Muscle of leg (tissue), 11 donors: ENCODE results near the gene MYRIP. TPM values are rescaled to one million over a fixed set of nuclear protein-coding genes. Genes with fewer than 3 reads are reported as not detected.
A peak's percentile ranks its signal among the peaks of the same experiment; 100 is the strongest.
"Not testable (repeated sequence)": the region's sequence is repeated elsewhere in the genome, so short reads cannot be mapped to it uniquely, and the experiment has no call there.

Source experiments
- DNase-seq: peaks from one replicate; pipeline ENCODE4 v3.0.0; 2013
- H3K27ac ChIP-seq: one replicate; pipeline ENCODE4 v1.5.1; 2013; ENCODE audit warnings: mild to moderate bottlenecking, low read length, control low read depth
- H3K27me3 ChIP-seq: one replicate; pipeline ENCODE4 v1.6.1; 2013; ENCODE audit warnings: low read length; ENCODE audit not compliant: control insufficient read depth, insufficient read depth
- H3K36me3 ChIP-seq: one replicate; pipeline ENCODE4 v1.6.1; 2013; ENCODE audit warnings: low read length; ENCODE audit not compliant: control insufficient read depth, insufficient read depth
- H3K4me1 ChIP-seq: one replicate; pipeline ENCODE4 v1.6.1; 2013; ENCODE audit warnings: low read length; ENCODE audit not compliant: control insufficient read depth, insufficient read depth
- H3K4me3 ChIP-seq: one replicate; pipeline ENCODE4 v1.5.1; 2013; ENCODE audit warnings: low read length, control low read depth
- H3K9me3 ChIP-seq: replicated peaks from 2 replicates; pipeline ENCODE4 v1.6.1; 2013; ENCODE audit warnings: low read depth, low read length; ENCODE audit not compliant: control insufficient read depth
- WGBS: methylation state at CpG from one replicate; pipeline ENCODE4 v1.1.5; 2013; ENCODE audit warnings: missing lambda C conversion rate; ENCODE audit not compliant: insufficient coverage; 5-methylcytosine and 5-hydroxymethylcytosine counted together
- polyA plus RNA-seq, 8 donors: library from polyadenylated mRNA; unstranded; fragments of 120-200 nt; gene quantifications; one replicate each; pipeline versions ENCODE4 v1.2.1 to v1.2.3, GENCODE V29; 2013; ENCODE audit warnings: inconsistent platforms in 1 of 8, low replicate concordance in 1 of 8; ENCODE audit not compliant: insufficient read length in 8 of 8, insufficient read depth in 1 of 8
- total RNA-seq: library from RNA; stranded (reverse); fragments of 120-200 nt; gene quantifications from one replicate; pipeline ENCODE4 v1.2.4, GENCODE V29; 2013

Gene MYRIP
- total and polyA plus RNA-seq, 9 donors, result 0.43 to 1.3 (median 0.75) TPM

- WGBS, result 71% methylated on average over 2 of the region's 2 CpGs
- no peaks in the 10 kb centered on the region for H3K36me3 ChIP-seq
- H3K4me1 ChIP-seq, result no peaks in the 10 kb centered on the region
- no peaks in the 10 kb centered on the region for H3K27me3 ChIP-seq
- no peaks in the 10 kb centered on the region for H3K9me3 ChIP-seq
- no peak overlapping the region for H3K27ac ChIP-seq
- no peak for DNase-seq
- H3K4me3 ChIP-seq, result no peak overlapping the region
These were observed 209.0 kb downstream of the MYRIP start for GRCh38 chr3:40018369-40018768.

- Histone ChIP-seq H3K36me3 (no peaks in the 10 kb centered on the region), H3K4me1 (no peaks in the 10 kb centered on the region), H3K27me3 (no peaks in the 10 kb centered on the region), H3K9me3 (no peaks in the 10 kb centered on the region), H3K27ac (no peak overlapping the region), H3K4me3 (no peak overlapping the region)
- no peak for DNase-seq
- WGBS, result 86% methylated on average over 1 of the region's 3 CpGs
These were observed 210.0 kb downstream of the MYRIP start for GRCh38 chr3:40019376-40019775.

GRCh38 chr3:40020689-40021088, 211.3 kb downstream of the MYRIP start:
- no peak overlapping the region for H3K27ac ChIP-seq
- H3K4me1 ChIP-seq, result no peaks in the 10 kb centered on the region
- DNase-seq, result no peak
- WGBS, result no CpG with 5 or more reads among the region's 2 CpGs
- H3K36me3 ChIP-seq, result no peaks in the 10 kb centered on the region
- peaks cover 7% of the 10 kb centered on the region for H3K9me3 ChIP-seq
- no peak overlapping the region for H3K4me3 ChIP-seq
- H3K27me3 ChIP-seq, result no peaks in the 10 kb centered on the region

- Histone ChIP-seq H3K9me3 (peaks cover 10% of the 10 kb centered on the region), H3K4me3 (no peak overlapping the region), H3K27ac (no peak overlapping the region), H3K4me1 (no peaks in the 10 kb centered on the region), H3K27me3 (no peaks in the 10 kb centered on the region), H3K36me3 (no peaks in the 10 kb centered on the region)
- no peak for DNase-seq
- WGBS, result no CpG with 5 or more reads among the region's 1 CpG
These were observed 211.9 kb downstream of the MYRIP start for GRCh38 chr3:40021338-40021737.

GRCh38 chr3:40022297-40022827, 213.0 kb downstream of the MYRIP start:
- no peak for DNase-seq
- Histone ChIP-seq H3K9me3 (peaks cover 16% of the 10 kb centered on the region), H3K27me3 (no peaks in the 10 kb centered on the region), H3K36me3 (no peaks in the 10 kb centered on the region), H3K27ac (no peak overlapping the region), H3K4me3 (no peak overlapping the region), H3K4me1 (no peaks in the 10 kb centered on the region)
- 74% methylated on average over 4 of the region's 4 CpGs for WGBS

DNA sequence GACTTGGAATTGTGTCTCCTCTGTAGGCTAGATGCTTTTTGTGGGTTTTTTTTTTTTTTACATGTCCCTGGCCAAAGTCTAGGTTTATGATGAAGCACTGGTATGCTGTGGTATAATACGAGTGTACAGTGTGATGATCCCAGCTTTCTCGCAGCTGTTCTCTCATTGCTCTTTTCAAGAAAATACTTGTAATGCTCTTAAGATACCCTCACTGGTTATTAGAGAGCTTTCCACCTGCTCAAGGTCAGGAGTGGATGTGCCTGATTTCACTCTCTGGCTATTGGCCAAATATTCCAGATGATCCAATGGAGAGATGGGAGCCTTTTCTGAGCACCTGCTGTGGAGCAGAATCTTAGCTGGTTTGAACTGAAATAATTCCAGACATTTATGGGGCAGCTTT, 215.1 kb downstream of the MYRIP start:
- Histone ChIP-seq H3K4me3 (no peak overlapping the region), H3K27me3 (no peaks in the 10 kb centered on the region), H3K9me3 (peaks cover 19% of the 10 kb centered on the region), H3K27ac (no peak overlapping the region), H3K36me3 (no peaks in the 10 kb centered on the region), H3K4me1 (no peaks in the 10 kb centered on the region)
- WGBS, result no CpG with 5 or more reads among the region's 2 CpGs
- no peak for DNase-seq

GRCh38 chr3:40025892-40026291, 216.5 kb downstream of the MYRIP start:
- not testable (repeated sequence) for H3K27ac ChIP-seq, H3K4me1 ChIP-seq, H3K36me3 ChIP-seq, DNase-seq, H3K27me3 ChIP-seq, H3K4me3 ChIP-seq
- WGBS, result 89% methylated on average over 5 of the region's 9 CpGs
- peaks cover 22% of the 10 kb centered on the region for H3K9me3 ChIP-seq

- no peak for DNase-seq
- Histone ChIP-seq H3K27me3 (no peaks in the 10 kb centered on the region), H3K36me3 (no peaks in the 10 kb centered on the region), H3K9me3 (no peaks in the 10 kb centered on the region), H3K4me1 (no peaks in the 10 kb centered on the region), H3K4me3 (no peak overlapping the region), H3K27ac (no peak overlapping the region)
- no CpG with 5 or more reads among the region's 4 CpGs for WGBS
These were observed 225.8 kb downstream of the MYRIP start for GRCh38 chr3:40035177-40035576.

GRCh38 chr3:40037582-40037981, 228.2 kb downstream of the MYRIP start:
- no peak overlapping the region for H3K27ac ChIP-seq
- no peaks in the 10 kb centered on the region for H3K36me3 ChIP-seq
- no peaks in the 10 kb centered on the region for H3K9me3 ChIP-seq
- no peak overlapping the region for H3K4me3 ChIP-seq
- H3K27me3 ChIP-seq, result no peaks in the 10 kb centered on the region
- no peak for DNase-seq
- H3K4me1 ChIP-seq, result no peaks in the 10 kb centered on the region

DNA sequence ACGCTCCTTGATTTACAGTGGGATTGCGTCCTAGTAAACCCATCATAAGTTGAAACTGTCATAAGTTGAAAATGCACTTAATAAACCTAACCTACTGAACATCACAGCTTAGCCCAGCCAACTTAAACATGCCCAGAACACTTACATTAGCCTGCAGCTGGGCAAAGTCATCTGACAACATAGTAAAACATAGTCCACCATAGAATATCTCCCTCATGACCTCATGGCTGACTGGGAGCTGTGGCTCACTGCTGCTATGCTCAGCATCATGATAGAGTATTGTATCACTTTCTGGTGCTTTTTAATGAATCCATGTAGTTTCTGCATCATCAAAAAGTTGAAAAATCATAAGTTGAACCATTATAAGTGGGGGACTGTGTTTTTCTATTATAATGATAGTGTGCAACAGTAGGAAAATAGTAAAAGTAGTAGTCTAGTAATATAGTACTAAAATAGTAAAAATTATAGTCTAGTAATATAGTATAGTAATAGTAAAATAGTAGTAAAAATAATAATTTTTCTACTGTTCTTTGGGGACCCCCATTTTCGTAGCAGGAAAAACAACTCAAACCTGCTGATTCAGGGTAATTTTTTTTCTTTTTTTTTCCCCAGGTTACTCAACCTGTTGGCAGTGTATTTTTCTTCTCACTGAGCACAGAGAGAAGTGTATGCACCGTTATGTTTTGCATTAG, 233.5 kb downstream of the MYRIP start:
- WGBS, result no CpG with 5 or more reads among the region's 4 CpGs
- no peak for DNase-seq
- no peaks in the 10 kb centered on the region for H3K4me1 ChIP-seq
- no peak overlapping the region for H3K4me3 ChIP-seq
- no peaks in the 10 kb centered on the region for H3K27me3 ChIP-seq
- no peaks in the 10 kb centered on the region for H3K36me3 ChIP-seq
- no peaks in the 10 kb centered on the region for H3K9me3 ChIP-seq
- no peak overlapping the region for H3K27ac ChIP-seq

- no peak overlapping the region for H3K27ac ChIP-seq
- no peak overlapping the region for H3K4me3 ChIP-seq
- no peaks in the 10 kb centered on the region for H3K27me3 ChIP-seq
- H3K9me3 ChIP-seq, result no peaks in the 10 kb centered on the region
- no peaks in the 10 kb centered on the region for H3K4me1 ChIP-seq
- no peaks in the 10 kb centered on the region for H3K36me3 ChIP-seq
- no CpG with 5 or more reads among the region's 1 CpG for WGBS
- DNase-seq, result peak; percentile 69
These were observed 234.0 kb downstream of the MYRIP start for GRCh38 chr3:40043444-40043755.
